Osteoblast (primary cell): Measurements from ENCODE around the gene KRT40. TPM values are rescaled to one million over a fixed set of nuclear protein-coding genes. Genes with fewer than 3 reads are reported as not detected.

ENCODE experiments used
- DNase-seq: peaks from one replicate; pipeline ENCODE4 v3.0.0; 2011; ENCODE audit warnings: low spot score, mixed read lengths; ENCODE audit not compliant: insufficient read length; ENCODE audit errors: missing footprints
- H2AFZ ChIP-seq: 2 replicates; pipeline ENCODE4 v1.6.0; 2011; ENCODE audit warnings: mild to moderate bottlenecking, low read length
- H3K27ac ChIP-seq: 2 replicates; pipeline ENCODE4 v1.5.1; 2011; ENCODE audit warnings: mild to moderate bottlenecking, low read depth, low read length, moderate library complexity
- H3K27me3 ChIP-seq: 2 replicates; pipeline ENCODE4 v1.6.0; 2012; ENCODE audit warnings: mild to moderate bottlenecking, control low read depth, inconsistent platforms, low read length, moderate library complexity; ENCODE audit not compliant: insufficient read depth
- H3K36me3 ChIP-seq: 2 replicates; pipeline ENCODE4 v1.5.1; 2011; ENCODE audit warnings: mild to moderate bottlenecking, low read length, control low read depth, moderate library complexity; ENCODE audit not compliant: insufficient read depth
- H3K4me1 ChIP-seq: 2 replicates; pipeline ENCODE4 v1.5.1; 2011; ENCODE audit warnings: mild to moderate bottlenecking, low read length, control low read depth, moderate library complexity; ENCODE audit not compliant: insufficient read depth
- H3K4me2 ChIP-seq: 2 replicates; pipeline ENCODE4 v1.6.0; 2011; ENCODE audit warnings: mild to moderate bottlenecking, low read length; ENCODE audit not compliant: insufficient read depth
- H3K4me3 ChIP-seq: fragments of 200-600 bp; sonication (generic); 3 replicates; pipeline ENCODE4 v1.5.1; 2012; ENCODE audit warnings: mild to moderate bottlenecking, low read length, inconsistent platforms; ENCODE audit not compliant: insufficient read depth
- H3K79me2 ChIP-seq: 2 replicates; pipeline ENCODE4 v1.6.0; 2012; ENCODE audit warnings: mild to moderate bottlenecking, low read length, control low read depth, inconsistent platforms; ENCODE audit not compliant: insufficient read depth
- H3K9me3 ChIP-seq: 2 replicates; pipeline ENCODE4 v1.5.1; 2011; ENCODE audit warnings: low read depth, low read length, control low read depth
- H4K20me1 ChIP-seq: 2 replicates; pipeline ENCODE4 v1.6.0; 2012; ENCODE audit warnings: mild to moderate bottlenecking, low read length, control low read depth; ENCODE audit not compliant: insufficient read depth
- CTCF ChIP-seq: IDR thresholded peaks from 2 replicates; pipeline ENCODE4 v1.5.1; 2011; ENCODE audit warnings: mild to moderate bottlenecking, low read depth, low read length, moderate library complexity; ENCODE audit errors: extremely low read depth
- total RNA-seq: library from RNA; depleted of rRNA; stranded (reverse); fragments of >200 nt; gene quantifications from 2 replicates; pipeline ENCODE4 v1.2.3, GENCODE V29; 2012

The KRT40 gene
- total RNA-seq, 1 donor: under 0.01 TPM

GRCh38 chr17:41010441-41010840, 26.3 kb upstream of the KRT40 start:
- Histone ChIP-seq H3K79me2 (no peaks in the 10 kb centered on the region), H3K27ac (no peak overlapping the region), H2AFZ (no peak overlapping the region), H4K20me1 (no peaks in the 10 kb centered on the region), H3K4me2 (no peak overlapping the region), H3K9me3 (no peaks in the 10 kb centered on the region), H3K27me3 (no peaks in the 10 kb centered on the region), H3K36me3 (no peaks in the 10 kb centered on the region), H3K4me3 (no peak overlapping the region), H3K4me1 (no peaks in the 10 kb centered on the region)
- no peak for TF ChIP-seq CTCF
- no peak for DNase-seq

GRCh38 chr17:41009936-41010335, 25.8 kb upstream of the KRT40 start:
- Histone ChIP-seq H3K36me3 (no peaks in the 10 kb centered on the region), H3K9me3 (no peaks in the 10 kb centered on the region), H4K20me1 (no peaks in the 10 kb centered on the region), H3K27ac (no peak overlapping the region), H3K4me2 (no peak overlapping the region), H2AFZ (no peak overlapping the region), H3K4me1 (no peaks in the 10 kb centered on the region), H3K4me3 (no peak overlapping the region), H3K79me2 (no peaks in the 10 kb centered on the region), H3K27me3 (no peaks in the 10 kb centered on the region)
- no peak for DNase-seq
- no peak for TF ChIP-seq CTCF

GRCh38 chr17:41009301-41009760, 25.2 kb upstream of the KRT40 start:
- Histone ChIP-seq H3K79me2 (no peaks in the 10 kb centered on the region), H4K20me1 (no peaks in the 10 kb centered on the region), H3K9me3 (no peaks in the 10 kb centered on the region), H3K4me3 (no peak overlapping the region), H3K4me2 (no peak overlapping the region), H3K27me3 (no peaks in the 10 kb centered on the region), H3K4me1 (no peaks in the 10 kb centered on the region), H2AFZ (no peak overlapping the region), H3K36me3 (no peaks in the 10 kb centered on the region), H3K27ac (no peak overlapping the region)
- TF ChIP-seq CTCF: no peak
- no peak for DNase-seq

GRCh38 chr17:41008811-41009210, 24.7 kb upstream of the KRT40 start, which contains the start of gene KRTAP3-1:
Gene KRTAP3-1, minus strand, starts transcription at chr17:41009128. Its CDS starts 54 bp downstream, at chr17:41009074.
- Histone ChIP-seq H3K9me3 (no peaks in the 10 kb centered on the region), H3K4me2 (no peak within 1 kb of the TSS), H4K20me1 (no peaks in the 10 kb centered on the region), H3K36me3 (no peaks in the 10 kb centered on the region), H3K79me2 (no peaks in the 10 kb centered on the region), H3K27ac (no peak within 1 kb of the TSS), H3K4me3 (no peak within 1 kb of the TSS), H3K4me1 (no peaks in the 10 kb centered on the region), H3K27me3 (no peaks in the 10 kb centered on the region), H2AFZ (no peak within 1 kb of the TSS)
- TF ChIP-seq CTCF: no peak
- no peak for DNase-seq
